Keratinocyte (primary cell): ENCODE results near the gene KIF16B. TPM values are rescaled to one million over a fixed set of nuclear protein-coding genes. Genes with fewer than 3 reads are reported as not detected.

Source experiments
- DNase-seq: peaks from one replicate; pipeline ENCODE4 v3.0.0-alpha.2; 2011; ENCODE audit warnings: low read depth, missing footprints, low spot score
- FAIRE-seq: peaks from 2 replicates; lab custom pipeline; 2011; peaks lifted over from hg19 to GRCh38; lab: Jason Lieb, UNC
- H2AFZ ChIP-seq: 2 replicates; pipeline ENCODE4 v1.6.0; 2012; ENCODE audit warnings: low read length, control low read depth, inconsistent platforms; ENCODE audit not compliant: control insufficient read depth
- H3K27ac ChIP-seq: 2 replicates; pipeline ENCODE4 v1.5.1; 2011; ENCODE audit warnings: low read length; ENCODE audit not compliant: control insufficient read depth, insufficient read depth
- H3K27me3 ChIP-seq: 3 replicates; pipeline ENCODE4 v1.6.0; 2011; ENCODE audit warnings: low read length; ENCODE audit not compliant: control insufficient read depth, insufficient read depth; ENCODE audit errors: extremely low read depth
- H3K36me3 ChIP-seq, 2 experiments: 2 replicates in 1 of 2; 3 replicates in 1 of 2; pipeline ENCODE4 v1.5.1; 2011; ENCODE audit warnings: low read length in 2 of 2, mild to moderate bottlenecking in 1 of 2; ENCODE audit not compliant: control insufficient read depth in 2 of 2, insufficient read depth in 2 of 2; ENCODE audit errors: extremely low read depth in 1 of 2
- H3K4me1 ChIP-seq: 3 replicates; pipeline ENCODE4 v1.5.1; 2011; ENCODE audit warnings: low read length; ENCODE audit not compliant: control insufficient read depth, insufficient read depth; ENCODE audit errors: extremely low read depth
- H3K4me2 ChIP-seq: 3 replicates; pipeline ENCODE4 v1.6.0; 2011; ENCODE audit warnings: low read depth, low read length; ENCODE audit not compliant: control insufficient read depth, insufficient read depth; ENCODE audit errors: extremely low read depth
- H3K4me3 ChIP-seq, 3 experiments: fragments of 200-600 bp in 1 of 3; sonication (generic) in 1 of 3; 2 replicates in 2 of 3; 3 replicates in 1 of 3; pipeline ENCODE4 v1.5.1; 2011 to 2016; ENCODE audit warnings: low read length in 3 of 3, mild to moderate bottlenecking in 3 of 3, control low read depth in 2 of 3, inconsistent platforms in 1 of 3, low read depth in 1 of 3, mixed read lengths in 1 of 3, mixed run types in 1 of 3, moderate library complexity in 1 of 3; ENCODE audit not compliant: control insufficient read depth in 2 of 3, insufficient read depth in 2 of 3; ENCODE audit errors: extremely low read depth in 1 of 3
- H3K79me2 ChIP-seq: 2 replicates; pipeline ENCODE4 v1.6.0; 2012; ENCODE audit warnings: low read length; ENCODE audit not compliant: control insufficient read depth, insufficient read depth
- H3K9ac ChIP-seq: 3 replicates; pipeline ENCODE4 v1.6.0; 2011; ENCODE audit warnings: low read length; ENCODE audit not compliant: control insufficient read depth, insufficient read depth; ENCODE audit errors: extremely low read depth
- H3K9me1 ChIP-seq: 3 replicates; pipeline ENCODE4 v1.6.0; 2011; ENCODE audit warnings: low read length; ENCODE audit not compliant: control insufficient read depth, insufficient read depth; ENCODE audit errors: extremely low read depth
- H3K9me3 ChIP-seq: 2 replicates; pipeline ENCODE4 v1.5.1; 2012; ENCODE audit warnings: low read depth, low read length; ENCODE audit not compliant: control insufficient read depth
- H4K20me1 ChIP-seq: 3 replicates; pipeline ENCODE4 v1.6.0; 2011; ENCODE audit warnings: low read length; ENCODE audit not compliant: control insufficient read depth, insufficient read depth; ENCODE audit errors: extremely low read depth
- CTCF ChIP-seq, 3 experiments: IDR thresholded peaks in 1 of 3; conservative IDR thresholded peaks in 1 of 3; optimal IDR thresholded peaks in 1 of 3; 2 replicates in 2 of 3; 3 replicates in 1 of 3; pipeline versions ENCODE3 to v1.5.1; 2011; ENCODE audit warnings: low read length in 3 of 3, mild to moderate bottlenecking in 3 of 3, moderate library complexity in 2 of 3, control low read depth in 1 of 3, inconsistent platforms in 1 of 3; ENCODE audit not compliant: insufficient read depth in 2 of 3; ENCODE audit errors: extremely low read depth in 1 of 3
- EZH2 ChIP-seq: IDR thresholded peaks from one replicate; pipeline ENCODE4 v1.6.1; 2012; ENCODE audit warnings: inconsistent platforms, mild to moderate bottlenecking, low read length, moderate library complexity
- dilution Hi-C: fragments of 300-500 bp; cut with MboI; formaldehyde crosslinking; loops from one replicate; pipeline ENCODE4 v1.7.0; 2020; ENCODE audit warnings: low sequenced_read_pairs; ENCODE audit not compliant: extremely low pct_ligation_motif_present
- polyA plus RNA-seq, 5 experiments: library from polyadenylated mRNA; depleted of rRNA in 3 of 5; stranded (reverse) in 3 of 5; stranded (forward) in 1 of 5; unstranded in 1 of 5; fragments of >200 nt; gene quantifications; 1 replicate in 1 of 5; 2 replicates in 3 of 5; 3 replicates in 1 of 5; pipeline versions ENCODE4 v1.2.1 to v1.2.3, GENCODE V29; 2011 to 2012; ENCODE audit warnings: missing spikeins in 2 of 5, low read depth in 1 of 5, low replicate concordance in 1 of 5

KIF16B gene
- polyA plus RNA-seq, 1 donor (not counting 4 experiments of a cell fraction or from before 2014, with no cell fraction given) = 16.1 TPM

DNA sequence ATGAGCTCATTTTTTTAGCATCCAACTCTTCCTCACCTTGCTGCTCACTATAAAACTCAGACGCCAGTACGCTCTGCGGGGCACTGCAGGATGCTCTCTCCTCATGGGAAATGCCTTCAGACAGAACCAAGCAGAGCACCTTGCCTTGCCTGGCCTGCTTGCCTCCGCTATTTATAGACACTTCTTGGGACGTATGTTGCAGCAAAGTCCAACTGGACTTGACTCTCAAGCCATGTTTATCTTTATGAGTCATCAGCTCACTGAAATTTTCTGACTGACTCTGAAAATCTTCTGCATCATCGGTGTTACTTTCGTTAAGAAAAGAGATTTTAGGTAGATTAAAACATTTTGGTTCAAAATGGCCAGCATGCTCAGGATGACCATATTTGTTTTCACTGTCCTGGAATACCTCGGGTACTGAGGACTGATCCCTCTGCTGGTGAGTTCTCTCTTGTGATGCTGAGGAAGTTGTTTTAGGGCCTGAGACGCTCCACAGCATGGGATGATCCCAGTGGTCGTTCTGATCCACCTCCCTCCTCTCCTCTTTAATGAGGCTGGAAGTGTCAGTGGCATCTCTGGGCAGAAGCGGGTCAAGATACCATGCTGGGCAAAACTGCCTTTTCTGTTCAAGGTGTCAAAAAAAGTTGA is 204.5 kb downstream of the KIF16B start:
- H2AFZ ChIP-seq = no peak overlapping the region
- no peaks in the 10 kb centered on the region for H3K79me2 ChIP-seq
- no peaks in the 10 kb centered on the region for H3K27me3 ChIP-seq
- no peak overlapping the region for H3K9ac ChIP-seq
- no peak overlapping the region for H3K27ac ChIP-seq
- TF ChIP-seq CTCF (optimal IDR thresholded peaks at IDR 0.05 in 1 of 3, IDR thresholded peaks at IDR 0.05 in 1 of 3, conservative IDR thresholded peaks at IDR 0.05 in 1 of 3; ENCODE audit: extremely low read depth in 1 of 3, insufficient read depth in 2 of 3, low read length in 3 of 3) (peak in 1 of 3 experiments; percentile 3), EZH2 (no peak)
- DNase-seq (no peak), FAIRE-seq (no peak)
- no peaks in the 10 kb centered on the region for H4K20me1 ChIP-seq
- H3K9me3 ChIP-seq = no peaks in the 10 kb centered on the region
- H3K9me1 ChIP-seq = no peaks in the 10 kb centered on the region
- no peaks in the 10 kb centered on the region for H3K4me1 ChIP-seq
- peaks cover 3 to 12% of the 10 kb centered on the region in 2 experiments for H3K36me3 ChIP-seq
- no peak overlapping the region for H3K4me2 ChIP-seq
- no peak overlapping the region for H3K4me3 ChIP-seq
- dilution Hi-C loops = no loop called here

DNA sequence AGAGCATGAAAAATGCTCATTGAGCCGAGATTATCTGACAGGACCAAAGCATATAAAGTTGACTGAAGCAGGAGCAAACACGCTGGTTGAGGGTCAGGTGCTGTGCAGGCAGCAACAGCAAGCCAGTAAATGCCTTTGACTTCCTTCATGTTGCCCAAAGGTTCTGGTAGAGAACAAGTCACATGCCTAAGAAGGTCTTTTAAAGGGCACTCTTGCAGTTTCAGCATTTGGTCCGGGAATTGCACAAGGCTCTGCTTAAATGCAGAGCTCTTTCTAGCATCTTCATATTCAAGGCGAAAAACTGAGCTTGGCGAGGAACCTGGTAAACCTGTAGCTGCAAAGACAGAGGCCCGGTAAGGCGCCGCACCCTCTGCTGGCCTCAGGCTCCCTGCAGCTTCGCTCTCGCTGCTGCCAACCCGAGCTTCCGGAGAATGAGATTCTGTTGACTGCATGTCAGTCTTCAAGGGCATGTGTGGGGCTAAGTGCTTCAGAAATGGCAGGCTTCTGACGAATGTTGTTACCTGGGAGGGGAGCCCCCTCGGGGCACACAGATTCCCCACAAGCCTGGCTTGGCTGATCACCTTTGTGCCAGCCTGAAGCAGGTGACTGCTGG is 205.2 kb downstream of the KIF16B start:
- FAIRE-seq (no peak), DNase-seq (no peak)
- H3K36me3 ChIP-seq = peaks cover 3 to 12% of the 10 kb centered on the region in 2 experiments

More for the DNA sequence above, 205.2 kb downstream of the KIF16B start:
- no peaks in the 10 kb centered on the region for H3K9me3 ChIP-seq
- dilution Hi-C loops = no loop called here
- H3K4me3 ChIP-seq = no peak overlapping the region
- TF ChIP-seq EZH2 (no peak), CTCF (optimal IDR thresholded peaks at IDR 0.05 in 1 of 3, IDR thresholded peaks at IDR 0.05 in 1 of 3, conservative IDR thresholded peaks at IDR 0.05 in 1 of 3; ENCODE audit: extremely low read depth in 1 of 3, insufficient read depth in 2 of 3, low read length in 3 of 3) (peak in 2 of 3 experiments; percentile 10 to 24)
- no peak overlapping the region for H3K27ac ChIP-seq
- no peak overlapping the region for H3K4me2 ChIP-seq
- H3K79me2 ChIP-seq = no peaks in the 10 kb centered on the region
- H3K4me1 ChIP-seq = no peaks in the 10 kb centered on the region
- no peaks in the 10 kb centered on the region for H4K20me1 ChIP-seq
- H3K9ac ChIP-seq = no peak overlapping the region
- no peaks in the 10 kb centered on the region for H3K9me1 ChIP-seq
- no peak overlapping the region for H2AFZ ChIP-seq
- H3K27me3 ChIP-seq = no peaks in the 10 kb centered on the region
